Fibroblast of mammary gland (primary cell): ENCODE measurements around the gene CCDC24.

Source experiments
- DNase-seq: peaks from one replicate; pipeline ENCODE4 v3.0.0-alpha.2; 2010; ENCODE audit warnings: low read depth
- H3K4me3 ChIP-seq: 2 replicates; pipeline ENCODE4 v1.5.1; 2011; ENCODE audit warnings: low read depth, mild to moderate bottlenecking, low read length, moderate library complexity; ENCODE audit not compliant: control insufficient read depth
- TF ChIP-seq, protein P1 (sequence below): conservative IDR thresholded peaks from 2 replicates; pipeline ENCODE4 v1.5.1; 2011; ENCODE audit warnings: low read depth, low read length, inconsistent platforms; ENCODE audit not compliant: control insufficient read depth, insufficient read depth

The CCDC24 gene

DNA sequence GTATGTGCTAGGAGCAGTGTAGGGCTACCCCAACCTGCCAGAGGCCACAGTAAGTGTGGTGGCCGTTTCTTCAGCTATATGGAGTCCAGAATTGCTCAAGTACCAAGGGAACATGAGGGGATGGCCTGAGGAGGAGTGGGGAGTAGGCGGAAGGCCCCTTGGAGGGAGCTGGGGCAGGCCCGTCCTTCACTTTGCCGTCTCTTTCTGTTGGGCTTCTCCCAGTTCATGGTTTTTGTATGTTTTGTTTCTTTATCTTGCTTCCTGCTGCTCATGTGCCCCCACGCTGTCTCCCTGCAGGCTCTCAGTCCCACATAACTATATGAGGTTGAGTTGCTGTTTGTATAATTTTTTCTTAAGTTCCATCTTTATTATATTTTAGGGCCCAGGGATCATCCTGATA, 27.5 kb upstream of the CCDC24 start:
- DNase-seq = no peak
- TF ChIP-seq, protein P1, sequence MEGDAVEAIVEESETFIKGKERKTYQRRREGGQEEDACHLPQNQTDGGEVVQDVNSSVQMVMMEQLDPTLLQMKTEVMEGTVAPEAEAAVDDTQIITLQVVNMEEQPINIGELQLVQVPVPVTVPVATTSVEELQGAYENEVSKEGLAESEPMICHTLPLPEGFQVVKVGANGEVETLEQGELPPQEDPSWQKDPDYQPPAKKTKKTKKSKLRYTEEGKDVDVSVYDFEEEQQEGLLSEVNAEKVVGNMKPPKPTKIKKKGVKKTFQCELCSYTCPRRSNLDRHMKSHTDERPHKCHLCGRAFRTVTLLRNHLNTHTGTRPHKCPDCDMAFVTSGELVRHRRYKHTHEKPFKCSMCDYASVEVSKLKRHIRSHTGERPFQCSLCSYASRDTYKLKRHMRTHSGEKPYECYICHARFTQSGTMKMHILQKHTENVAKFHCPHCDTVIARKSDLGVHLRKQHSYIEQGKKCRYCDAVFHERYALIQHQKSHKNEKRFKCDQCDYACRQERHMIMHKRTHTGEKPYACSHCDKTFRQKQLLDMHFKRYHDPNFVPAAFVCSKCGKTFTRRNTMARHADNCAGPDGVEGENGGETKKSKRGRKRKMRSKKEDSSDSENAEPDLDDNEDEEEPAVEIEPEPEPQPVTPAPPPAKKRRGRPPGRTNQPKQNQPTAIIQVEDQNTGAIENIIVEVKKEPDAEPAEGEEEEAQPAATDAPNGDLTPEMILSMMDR = no peak
- no peak overlapping the region for H3K4me3 ChIP-seq

DNA sequence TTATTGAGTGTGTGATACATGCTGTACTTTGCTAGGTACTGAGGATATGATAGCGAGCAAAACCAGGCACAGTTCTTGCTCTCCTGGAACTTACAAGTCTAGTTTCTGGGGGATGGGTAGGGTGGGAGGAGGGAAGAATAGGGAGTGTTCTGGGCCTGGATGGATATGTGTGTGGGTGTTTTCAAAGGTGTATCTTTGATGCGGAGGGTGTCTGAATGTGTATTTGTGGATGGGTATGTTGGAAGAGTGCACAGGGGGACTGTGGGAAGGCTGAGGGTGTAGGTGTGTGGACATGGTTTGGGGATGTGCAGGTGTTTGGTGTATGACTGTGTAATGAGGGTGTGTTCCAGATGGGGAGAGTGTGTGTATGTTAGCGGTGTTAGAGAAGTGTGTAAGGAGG, 26.1 kb upstream of the CCDC24 start:
- TF ChIP-seq, protein P1 = no peak
- DNase-seq = no peak
- H3K4me3 ChIP-seq = no peak overlapping the region

DNA sequence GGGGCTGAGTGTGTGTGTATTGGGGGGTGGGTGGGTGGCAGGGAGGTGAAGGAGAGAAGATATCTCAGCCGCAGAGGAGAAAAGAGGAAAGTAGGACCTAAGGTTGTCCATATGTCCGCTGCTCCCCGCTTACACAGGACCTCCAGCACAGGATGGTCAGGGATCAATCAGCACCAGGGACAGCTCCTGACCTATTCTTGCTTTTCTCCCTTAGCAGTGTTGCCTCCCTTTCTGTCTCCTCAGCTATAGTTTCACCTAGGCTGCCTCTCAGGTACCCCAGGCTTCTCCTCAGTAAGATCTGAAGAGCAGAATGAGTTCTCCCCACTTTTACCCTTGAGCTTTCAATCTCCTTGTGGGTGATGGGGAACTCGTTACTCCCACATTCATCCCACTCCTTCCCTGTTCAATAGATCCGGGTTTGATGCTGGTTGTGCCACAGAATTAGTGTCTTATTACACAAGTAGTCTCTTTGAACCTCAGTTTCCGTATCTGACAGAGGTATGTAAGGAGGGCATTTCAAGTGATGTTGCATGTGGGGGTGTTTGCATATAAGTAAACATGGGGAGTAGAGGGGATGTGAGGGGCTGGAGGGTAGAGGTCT, 23.0 kb upstream of the CCDC24 start:
- H3K4me3 ChIP-seq = no peak overlapping the region
- DNase-seq = peak; percentile 46
- TF ChIP-seq, protein P1 = no peak

DNA sequence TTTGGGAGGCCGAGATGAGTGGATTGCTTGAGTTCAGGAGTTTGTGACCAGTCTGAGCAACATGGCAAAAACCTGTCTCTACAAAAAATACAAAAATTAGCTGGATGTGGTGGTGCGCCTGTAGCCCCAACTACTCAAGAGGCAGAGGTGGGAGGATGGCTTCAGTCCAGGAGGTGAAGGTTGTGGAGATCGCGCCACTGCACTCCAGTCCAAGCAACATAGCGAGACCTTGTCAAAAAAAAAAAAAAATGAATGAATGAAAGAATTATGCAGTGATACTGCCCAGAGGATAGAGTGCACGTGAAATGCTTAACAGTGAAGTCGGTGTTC, 22.0 kb upstream of the CCDC24 start:
- DNase-seq = no peak
- H3K4me3 ChIP-seq = peak overlapping the region; percentile 93
- TF ChIP-seq, protein P1 = no peak

- TF ChIP-seq, protein P1 = no peak
- H3K4me3 ChIP-seq = peak within 1 kb of the TSS; percentile 93
- DNase-seq = peak; percentile 96
These were observed 21.5 kb upstream of the CCDC24 start, which contains the start of gene DPH2 for GRCh38 chr1:43969746-43970466. Gene DPH2 (plus strand): TSS chr1:43970010. CDS start chr1:43970176, 166 bp downstream.

- TF ChIP-seq, protein P1 = no peak
- no peak for DNase-seq
- peak overlapping the region; percentile 93 for H3K4me3 ChIP-seq
These were observed 20.9 kb upstream of the CCDC24 start for GRCh38 chr1:43970502-43970901.
